ENCODE results near the gene UMAD1.

- TF ChIP-seq POLR2A (IDR thresholded peaks at IDR 0.05; ENCODE audit: low read length) (no peak), GATA1 (IDR thresholded peaks at IDR 0.05; ENCODE audit: low read depth, low read length) (no peak)
Measured at GRCh38 chr7:7779888-7780287, 139.3 kb downstream of the UMAD1 start.
